Inferior parietal cortex (tissue), 1 donor: ENCODE results near the gene CALML3.

Source experiments
- DNase-seq: peaks from one replicate; pipeline ENCODE4 v3.0.0-alpha.2; 2016; ENCODE audit errors: extremely low spot score

Gene CALML3

GRCh38 chr10:5506751-5507648 lies 17.8 kb upstream of the CALML3 start:
- DNase-seq: no peak

- no peak for DNase-seq
Measured at GRCh38 chr10:5507649-5508131, 17.1 kb upstream of the CALML3 start.

- DNase-seq: no peak
Measured at GRCh38 chr10:5508161-5508604, 16.6 kb upstream of the CALML3 start.

- DNase-seq: no peak
Measured at GRCh38 chr10:5508786-5509185, 16.0 kb upstream of the CALML3 start.

GRCh38 chr10:5509236-5509635 lies 15.5 kb upstream of the CALML3 start:
- no peak for DNase-seq

- DNase-seq: no peak
Measured at GRCh38 chr10:5509691-5510090, 15.1 kb upstream of the CALML3 start.

GRCh38 chr10:5510281-5511072 lies 14.3 kb upstream of the CALML3 start:
- DNase-seq: no peak

GRCh38 chr10:5511231-5511884 lies 13.4 kb upstream of the CALML3 start:
- no peak for DNase-seq

GRCh38 chr10:5511885-5512280 lies 12.9 kb upstream of the CALML3 start:
- DNase-seq: no peak

- DNase-seq: no peak
Measured at GRCh38 chr10:5512331-5512730, 12.4 kb upstream of the CALML3 start.

- peak; percentile 36 for DNase-seq
Measured at GRCh38 chr10:5512881-5513612, 11.7 kb upstream of the CALML3 start.

- no peak for DNase-seq
Measured at GRCh38 chr10:5514226-5514850, 10.4 kb upstream of the CALML3 start.

GRCh38 chr10:5515948-5516761 lies 8.6 kb upstream of the CALML3 start:
- DNase-seq: no peak

GRCh38 chr10:5517546-5517945 lies 7.2 kb upstream of the CALML3 start:
- DNase-seq: no peak

GRCh38 chr10:5518143-5518542 lies 6.6 kb upstream of the CALML3 start:
- no peak for DNase-seq

- DNase-seq: no peak
Measured at GRCh38 chr10:5519054-5519453, 5.7 kb upstream of the CALML3 start.

GRCh38 chr10:5522913-5523560 lies 1.7 kb upstream of the CALML3 start:
- DNase-seq: no peak

- DNase-seq: no peak
Measured at GRCh38 chr10:5523796-5524574, 776 bp upstream of the CALML3 start.
